Stimulated activated CD4-positive, alpha-beta T cell treated with anti-CD3 and anti-CD28 coated beads, Interleukin-4, amount 100 ng/mL, for 48 hours (primary cell): Measurements from ENCODE around the gene QSOX1.

Experiments
- DNase-seq, 2 donors: peaks; one replicate each; pipeline ENCODE4 v3.0.0-alpha.2; 2020; ENCODE audit warnings: low read depth in 2 of 2

The QSOX1 gene

GRCh38 chr1:180250883-180251509 lies 96.3 kb downstream of the QSOX1 start:
- DNase-seq: no peak

DNA sequence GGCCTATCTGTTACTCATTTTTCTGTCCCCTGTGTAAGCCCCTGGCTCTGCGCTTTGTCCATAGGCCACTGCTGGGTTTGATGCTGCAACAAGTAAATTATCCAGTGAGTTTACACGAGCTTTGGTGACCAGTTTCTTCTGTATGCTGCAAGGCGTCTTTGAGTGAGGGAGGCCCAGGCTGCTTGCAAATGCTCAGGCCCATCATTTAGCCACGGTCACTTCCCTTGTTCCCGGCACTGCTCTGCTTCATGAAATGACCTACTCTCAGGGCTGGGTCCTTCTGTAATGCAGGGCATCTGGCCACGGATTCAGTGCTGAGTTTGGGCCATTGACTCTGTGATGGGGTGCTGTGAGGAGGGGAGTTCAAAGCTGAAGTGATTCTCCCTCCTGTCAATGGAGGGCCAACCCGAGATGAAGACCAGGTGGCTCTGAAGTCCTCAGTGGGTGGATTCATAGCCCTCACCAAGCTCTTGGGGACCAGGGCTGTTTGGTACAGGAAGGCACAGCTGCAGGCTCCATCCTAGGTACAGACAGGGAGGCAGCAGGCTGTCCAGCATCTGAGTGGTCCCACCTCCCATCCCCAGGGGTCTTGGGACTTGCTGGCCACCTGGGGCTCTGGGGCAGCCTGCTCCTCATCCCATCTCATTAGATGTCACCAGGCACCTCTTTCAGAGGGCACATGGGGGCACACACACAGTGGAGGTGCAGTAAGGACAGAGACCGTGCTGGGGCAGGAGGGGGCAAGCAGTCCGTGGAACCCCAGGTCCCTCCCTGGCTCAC lies 97.0 kb downstream of the QSOX1 start:
- DNase-seq: no peak

GRCh38 chr1:180252638-180253536 lies 98.2 kb downstream of the QSOX1 start:
- DNase-seq: peak; percentile 63 to 79
